Smooth muscle cell of bladder (primary cell): ENCODE results near the gene ATP2B2. TPM values are rescaled to one million over a fixed set of nuclear protein-coding genes. Genes with fewer than 3 reads are reported as not detected.

ENCODE experiments used
- total RNA-seq: library from RNA; depleted of rRNA; stranded (reverse); fragments of >200 nt; gene quantifications from 2 replicates; pipeline ENCODE4 v1.2.3, GENCODE V29; 2014

The ATP2B2 gene
- total RNA-seq = not detected in 2 replicates

DNA sequence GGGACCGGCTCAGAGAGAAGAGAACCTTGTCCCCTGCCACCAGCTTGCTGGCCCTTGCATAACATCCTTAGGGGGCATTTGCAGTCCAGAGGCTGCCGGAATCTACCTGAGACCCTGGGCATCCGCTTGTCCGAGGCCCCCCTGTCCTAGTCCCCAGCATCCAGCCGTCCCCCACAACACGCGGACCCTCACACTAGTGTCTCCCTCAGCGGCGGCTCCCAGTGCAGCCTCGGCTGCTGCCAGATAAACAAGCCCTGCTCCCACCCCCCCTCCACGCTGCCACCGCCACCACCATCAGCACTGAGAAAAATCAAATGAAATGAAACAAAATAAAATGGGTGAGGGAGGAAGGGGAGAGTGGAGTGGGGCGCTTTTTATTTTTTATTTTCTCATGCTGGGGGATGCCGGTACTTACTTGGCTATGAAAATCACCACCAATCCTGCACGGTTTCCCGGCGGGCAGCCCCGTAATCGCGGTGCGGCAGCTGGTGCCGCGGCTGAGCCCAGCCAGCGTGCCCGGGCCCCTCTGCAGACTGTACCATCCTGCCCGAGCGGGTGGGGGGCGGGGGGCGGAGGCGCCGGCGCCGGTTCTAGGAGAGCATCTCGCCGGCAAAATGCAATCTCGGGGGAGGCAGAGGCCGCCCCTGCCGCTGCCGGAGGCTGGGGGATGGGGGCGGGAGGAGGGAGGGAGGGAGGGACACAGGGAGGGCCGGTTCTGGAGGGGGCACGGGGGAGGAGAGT lies at the start of gene ATP2B2:
TSS of gene ATP2B2 (minus strand) at position 537 of the 741 bp plus-strand sequence. CDS start 56,043 bp downstream, outside the sequence.

DNA sequence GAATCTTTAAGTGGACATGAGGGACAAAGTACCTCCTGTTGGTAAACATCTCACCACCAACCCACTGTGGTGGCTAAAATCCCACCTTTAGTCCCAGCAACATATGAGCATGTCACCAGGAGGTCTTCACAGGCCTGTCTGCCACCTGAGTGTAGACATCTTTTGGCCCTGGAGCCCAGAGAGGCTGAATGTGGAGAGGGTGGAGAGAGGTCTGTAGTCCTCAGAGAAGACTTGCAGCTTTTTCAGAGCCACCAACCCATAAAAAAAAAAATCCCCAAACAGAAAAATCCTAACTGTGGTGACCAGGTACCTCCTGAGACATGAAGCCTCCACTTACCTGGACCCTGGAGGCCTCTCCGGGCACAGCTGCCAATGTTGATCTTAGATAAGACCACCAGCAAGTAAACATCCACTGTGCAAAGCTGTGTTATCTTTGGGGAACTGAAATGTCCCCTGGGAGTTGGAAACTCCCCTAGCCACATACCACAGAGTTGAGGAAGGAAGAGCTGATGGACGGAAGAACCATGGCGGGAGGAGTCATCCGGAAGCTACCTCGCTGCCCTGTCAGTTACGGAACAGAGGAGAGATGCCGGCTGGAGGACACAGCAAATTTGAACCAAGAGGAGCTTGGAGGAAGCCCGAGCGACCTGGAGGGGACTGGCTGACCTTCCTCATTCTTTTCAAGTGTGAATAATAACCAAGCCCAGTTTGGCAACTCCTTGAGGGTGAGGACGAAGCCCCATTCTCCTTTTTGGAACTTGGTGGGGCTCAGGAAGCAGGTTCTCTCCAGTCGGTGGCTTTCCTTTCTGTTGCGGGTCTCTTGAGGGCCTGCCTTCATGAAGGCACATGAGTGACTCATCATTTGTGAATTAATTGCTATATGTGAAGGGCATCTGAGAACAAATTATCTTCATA lies 212.6 kb downstream of the ATP2B2 start, which contains the start of gene GHRL:
TSS of gene GHRL (minus strand) at position 443 of the 915 bp plus-strand sequence. CDS start 2,767 bp downstream, outside the sequence.

Other genes with a start within 250 kb of the ATP2B2 start
- gene GHRL, start 212.6 kb downstream of the ATP2B2 start, total RNA-seq = not detected in 2 replicates
- gene SEC13, start 184.5 kb downstream of the ATP2B2 start, total RNA-seq = 401 and 435 TPM in 2 replicates